Gastroesophageal sphincter (tissue), 4 donors: ENCODE measurements around the gene TNK1. TPM values are rescaled to one million over a fixed set of nuclear protein-coding genes. Genes with fewer than 3 reads are reported as not detected.
A peak's percentile ranks its signal among the peaks of the same experiment; 100 is the strongest.

Source experiments
- ATAC-seq: fragments of 150-250 bp; one replicate; pipeline ENCODE4 v1.9.1; 2016; ENCODE audit warnings: mild to moderate bottlenecking, moderate library complexity
- H3K27ac ChIP-seq, 4 donors: fragments of 200-600 bp; sonication (generic) in 3 of 4; 1 replicate in 3 of 4; 2 replicates in 1 of 4; pipeline ENCODE4 v1.5.1; 2016 to 2019
- H3K27me3 ChIP-seq: fragments of 200-600 bp; sonication (generic); one replicate; pipeline ENCODE4 v1.5.1; 2019
- H3K36me3 ChIP-seq, 2 donors: fragments of 200-600 bp; sonication (generic); one replicate each; pipeline ENCODE4 v1.5.1; 2019; ENCODE audit warnings: control low read depth in 1 of 2
- H3K4me1 ChIP-seq, 3 donors: fragments of 200-600 bp; sonication (generic); 1 replicate in 2 of 3; 2 replicates in 1 of 3; pipeline ENCODE4 v1.5.1; 2016 to 2019; ENCODE audit warnings: control low read depth in 2 of 3
- H3K4me3 ChIP-seq, 2 donors: fragments of 200-600 bp; sonication (generic); one replicate each; pipeline ENCODE4 v1.5.1; 2019; ENCODE audit warnings: mild to moderate bottlenecking in 1 of 2, moderate library complexity in 1 of 2
- H3K9me3 ChIP-seq, 3 donors: fragments of 200-600 bp; sonication (generic); one replicate each; pipeline ENCODE4 v1.5.1; 2017 to 2019; ENCODE audit warnings: control low read depth in 2 of 3
- EP300 ChIP-seq: sonication (generic); formaldehyde crosslinking; IDR thresholded peaks from one replicate; pipeline ENCODE4 v1.6.1; 2017; ENCODE audit warnings: antibody characterized with exemption, mild to moderate bottlenecking
- POLR2A ChIP-seq, 2 donors: fragments of 450-650 bp; IDR thresholded peaks; one replicate each; pipeline ENCODE4 v1.6.1; 2017; ENCODE audit warnings: antibody characterized with exemption in 2 of 2, mild to moderate bottlenecking in 2 of 2, moderate library complexity in 1 of 2
- POLR2AphosphoS5 ChIP-seq: sonication (generic); formaldehyde crosslinking; IDR thresholded peaks from one replicate; pipeline ENCODE4 v1.6.1; 2017; ENCODE audit warnings: antibody characterized with exemption
- WGBS, 2 donors: methylation state at CpG; one replicate each; pipeline ENCODE4 v1.1.5; 2018; ENCODE audit warnings: low coverage in 1 of 2; 5-methylcytosine and 5-hydroxymethylcytosine counted together
- total RNA-seq, 4 donors: library from RNA; depleted of rRNA; stranded (reverse); fragments of >200 nt; gene quantifications; one replicate each; pipeline ENCODE4 v1.1.0, GENCODE V29; 2016
- TF ChIP-seq, protein P1 (sequence below), 4 experiments: fragments of 200-600 bp in 2 of 4; fragments of 450-650 bp in 2 of 4; sonication (generic) in 1 of 4; IDR thresholded peaks; one replicate each; pipeline ENCODE4 v1.5.1; 2017 to 2019; ENCODE audit warnings: antibody characterized with exemption in 4 of 4, mild to moderate bottlenecking in 2 of 4, moderate library complexity in 2 of 4

TNK1 gene
- total RNA-seq, 4 donors from 2014 or later = 2.0 to 4.4 (median 3.5) TPM

GRCh38 chr17:7405350-7406234, 24.7 kb downstream of the TNK1 start:
- TF ChIP-seq, protein P1, sequence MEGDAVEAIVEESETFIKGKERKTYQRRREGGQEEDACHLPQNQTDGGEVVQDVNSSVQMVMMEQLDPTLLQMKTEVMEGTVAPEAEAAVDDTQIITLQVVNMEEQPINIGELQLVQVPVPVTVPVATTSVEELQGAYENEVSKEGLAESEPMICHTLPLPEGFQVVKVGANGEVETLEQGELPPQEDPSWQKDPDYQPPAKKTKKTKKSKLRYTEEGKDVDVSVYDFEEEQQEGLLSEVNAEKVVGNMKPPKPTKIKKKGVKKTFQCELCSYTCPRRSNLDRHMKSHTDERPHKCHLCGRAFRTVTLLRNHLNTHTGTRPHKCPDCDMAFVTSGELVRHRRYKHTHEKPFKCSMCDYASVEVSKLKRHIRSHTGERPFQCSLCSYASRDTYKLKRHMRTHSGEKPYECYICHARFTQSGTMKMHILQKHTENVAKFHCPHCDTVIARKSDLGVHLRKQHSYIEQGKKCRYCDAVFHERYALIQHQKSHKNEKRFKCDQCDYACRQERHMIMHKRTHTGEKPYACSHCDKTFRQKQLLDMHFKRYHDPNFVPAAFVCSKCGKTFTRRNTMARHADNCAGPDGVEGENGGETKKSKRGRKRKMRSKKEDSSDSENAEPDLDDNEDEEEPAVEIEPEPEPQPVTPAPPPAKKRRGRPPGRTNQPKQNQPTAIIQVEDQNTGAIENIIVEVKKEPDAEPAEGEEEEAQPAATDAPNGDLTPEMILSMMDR (IDR thresholded peaks at IDR 0.05) = no peak
- TF ChIP-seq EP300 = no peak
- no peak for TF ChIP-seq POLR2AphosphoS5
- no peak for TF ChIP-seq POLR2A (IDR thresholded peaks at IDR 0.05)
- ATAC-seq = no peak
- Histone ChIP-seq H3K36me3 (peaks cover 0 to 26% of the 10 kb centered on the region in 2 donors), H3K4me1 (peaks cover 4 to 63% (median 24%) of the 10 kb centered on the region in 3 donors), H3K9me3 (no peaks in the 10 kb centered on the region), H3K27ac (peak overlapping the region; percentile 77 to 95 (median 93)), H3K4me3 (peak overlapping the region; percentile 70 to 88), H3K27me3 (no peaks in the 10 kb centered on the region)
- 5 to 29% methylated on average over 1 to 4 of the region's 38 CpGs for WGBS, 2 donors

- 39 to 59% methylated on average over 3 to 8 of the region's 12 CpGs for WGBS, 2 donors
- ATAC-seq = no peak
- H3K27me3 ChIP-seq = no peaks in the 10 kb centered on the region
- H3K36me3 ChIP-seq = peaks cover 0 to 31% of the 10 kb centered on the region in 2 donors
- TF ChIP-seq POLR2AphosphoS5 (no peak), POLR2A (IDR thresholded peaks at IDR 0.05) (no peak), EP300 (no peak)
- TF ChIP-seq, protein P1 (IDR thresholded peaks at IDR 0.05) = no peak
- H3K4me3 ChIP-seq = peak overlapping the region in 1 of 2 donors; percentile 88
- H3K9me3 ChIP-seq = no peaks in the 10 kb centered on the region
- H3K4me1 ChIP-seq = peaks cover 4 to 55% (median 24%) of the 10 kb centered on the region in 3 donors
- H3K27ac ChIP-seq = peak overlapping the region in 2 of 4 donors; percentile 93 to 95
Observed at GRCh38 chr17:7406235-7406825, 25.4 kb downstream of the TNK1 start.

GRCh38 chr17:7407082-7407481, 26.2 kb downstream of the TNK1 start:
- Histone ChIP-seq H3K9me3 (no peaks in the 10 kb centered on the region), H3K27ac (no peak overlapping the region)
- 75 to 93% methylated on average over 2 to 10 of the region's 13 CpGs for WGBS, 2 donors

GRCh38 chr17:7407485-7408251, 26.8 kb downstream of the TNK1 start, which contains the start of gene NLGN2:
NLGN2 (plus strand) TSS chr17:7407845; CDS start chr17:7408256, 411 bp downstream.
- Histone ChIP-seq H3K4me3 (no peak within 1 kb of the TSS), H3K4me1 (peaks cover 4 to 42% (median 18%) of the 10 kb centered on the region in 3 donors), H3K27me3 (no peaks in the 10 kb centered on the region), H3K27ac (peak within 1 kb of the TSS in 1 of 4 donors; percentile 95), H3K36me3 (peaks cover 0 to 31% of the 10 kb centered on the region in 2 donors), H3K9me3 (no peaks in the 10 kb centered on the region)
- TF ChIP-seq POLR2A (IDR thresholded peaks at IDR 0.05) (no peak), POLR2AphosphoS5 (no peak), EP300 (no peak)
- TF ChIP-seq, protein P1 (IDR thresholded peaks at IDR 0.05) = no peak
- ATAC-seq = no peak
- 50 to 72% methylated on average over 4 to 5 of the region's 12 CpGs for WGBS, 2 donors

More at GRCh38 chr17:7407082-7407481, 26.2 kb downstream of the TNK1 start:
- no peak overlapping the region for H3K4me3 ChIP-seq
- H3K27me3 ChIP-seq = no peaks in the 10 kb centered on the region
- peaks cover 4 to 48% (median 24%) of the 10 kb centered on the region in 3 donors for H3K4me1 ChIP-seq
- no peak for ATAC-seq
- TF ChIP-seq EP300 (no peak), POLR2AphosphoS5 (no peak), POLR2A (IDR thresholded peaks at IDR 0.05) (no peak)
- TF ChIP-seq, protein P1 (IDR thresholded peaks at IDR 0.05) = no peak
- peaks cover 0 to 31% of the 10 kb centered on the region in 2 donors for H3K36me3 ChIP-seq
